Mesenteric fat pad (tissue), 1 donor: Measurements from ENCODE around the gene IL21R. TPM values are rescaled to one million over a fixed set of nuclear protein-coding genes. Genes with fewer than 3 reads are reported as not detected.
"Not testable (repeated sequence)": the region's sequence is repeated elsewhere in the genome, so short reads cannot be mapped to it uniquely, and the experiment has no call there.

Experiments used
- DNase-seq: peaks from one replicate; pipeline ENCODE4 v3.0.0-alpha.2; 2020; ENCODE audit warnings: low spot score
- total RNA-seq: library from RNA; stranded (reverse); fragmentation: NEBNext Ultra II Directional; extraction: Animal tissue kit (Norgen Biotek cat#: 25700); gene quantifications from one replicate; pipeline ENCODE4 v1.2.1, GENCODE V29; 2021
- donor health status: DM: yes; HTN: yes; CAD: no.

The IL21R gene
- total RNA-seq, 1 donor from 2014 or later, result 0.22 TPM

DNA sequence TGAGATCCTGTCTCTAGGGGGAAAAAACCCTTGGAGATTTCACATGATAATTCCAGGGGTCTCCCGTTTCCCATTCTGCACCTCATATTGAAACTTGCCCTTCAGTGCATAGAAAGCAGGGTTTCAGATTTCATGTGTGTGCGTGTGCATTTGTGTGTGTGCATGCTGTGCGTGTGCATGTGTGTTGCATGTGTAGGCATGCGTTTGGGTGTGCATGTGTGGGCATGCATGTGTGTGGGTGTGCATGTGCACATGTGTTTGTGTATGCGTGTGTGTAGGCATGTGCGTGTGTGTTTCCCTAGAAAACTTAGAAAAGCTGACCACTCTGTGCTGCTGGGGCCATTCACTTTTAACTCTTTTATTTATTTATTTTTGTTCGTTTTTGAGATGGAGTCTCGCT lies 40.0 kb downstream of the IL21R start:
- no peak for DNase-seq

DNA sequence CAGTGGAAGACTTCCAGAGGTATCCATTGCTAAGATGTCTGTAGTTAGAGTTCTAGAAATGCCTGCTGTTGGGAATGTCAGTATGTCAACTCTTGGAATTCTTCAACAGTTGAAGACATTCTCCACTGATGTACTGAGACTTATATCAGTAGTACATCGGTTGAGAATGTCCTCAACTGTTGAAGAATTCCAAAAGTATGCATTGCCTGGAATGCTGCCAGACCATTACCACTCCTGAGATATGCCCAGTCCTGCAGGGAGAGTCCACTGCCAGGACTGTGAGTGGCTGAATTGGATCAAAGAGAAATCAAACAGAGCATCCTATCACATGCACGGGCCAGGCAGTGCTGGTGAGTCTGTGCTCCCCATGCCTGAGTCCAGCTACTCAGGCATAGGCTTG lies 42.0 kb downstream of the IL21R start:
- DNase-seq, result no peak

DNA sequence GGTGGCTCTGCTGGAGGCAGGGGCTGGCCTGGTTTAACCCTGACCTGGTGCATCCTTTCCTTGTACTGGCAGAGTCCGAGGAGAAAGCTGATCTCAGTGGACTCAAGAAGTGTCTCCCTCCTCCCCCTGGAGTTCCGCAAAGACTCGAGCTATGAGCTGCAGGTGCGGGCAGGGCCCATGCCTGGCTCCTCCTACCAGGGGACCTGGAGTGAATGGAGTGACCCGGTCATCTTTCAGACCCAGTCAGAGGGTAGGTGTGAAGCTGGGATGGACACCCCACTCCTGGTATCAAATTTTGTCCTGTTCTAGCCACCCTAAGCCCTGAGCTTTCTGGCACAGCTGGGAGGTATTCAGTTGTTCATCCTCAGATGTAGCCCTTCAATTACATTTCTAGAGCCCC lies 42.5 kb downstream of the IL21R start:
- no peak for DNase-seq

DNA sequence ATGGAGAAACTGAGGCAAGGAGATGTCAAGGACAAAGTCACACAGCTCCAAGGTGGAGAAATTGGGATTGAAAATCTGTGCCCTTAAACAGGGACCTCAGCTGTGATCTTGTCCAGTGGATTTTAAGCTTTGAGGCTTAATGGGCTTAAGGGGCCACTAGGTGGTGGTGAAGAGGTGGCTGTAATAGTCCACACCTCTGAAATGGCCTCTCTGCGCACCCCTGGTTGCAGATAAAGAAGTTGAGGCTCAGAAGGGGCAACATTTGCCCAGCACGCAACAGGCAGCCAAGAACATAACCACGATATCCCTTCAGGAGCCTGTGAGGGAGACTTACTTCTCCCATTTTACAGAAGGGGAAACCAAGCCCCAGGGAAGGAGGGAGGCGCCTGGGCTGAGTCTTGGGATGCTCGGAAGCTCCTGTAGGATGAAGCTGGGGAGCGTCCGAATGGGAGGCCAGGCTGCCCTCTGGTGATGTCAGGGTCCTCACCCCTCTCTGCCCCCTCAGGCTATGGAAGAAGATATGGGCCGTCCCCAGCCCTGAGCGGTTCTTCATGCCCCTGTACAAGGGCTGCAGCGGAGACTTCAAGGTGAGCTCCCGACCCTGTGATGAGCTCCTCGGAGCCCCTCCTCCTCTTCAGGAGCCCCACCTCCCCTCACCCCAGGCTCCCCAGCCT lies 43.7 kb downstream of the IL21R start:
- no peak for DNase-seq

DNA sequence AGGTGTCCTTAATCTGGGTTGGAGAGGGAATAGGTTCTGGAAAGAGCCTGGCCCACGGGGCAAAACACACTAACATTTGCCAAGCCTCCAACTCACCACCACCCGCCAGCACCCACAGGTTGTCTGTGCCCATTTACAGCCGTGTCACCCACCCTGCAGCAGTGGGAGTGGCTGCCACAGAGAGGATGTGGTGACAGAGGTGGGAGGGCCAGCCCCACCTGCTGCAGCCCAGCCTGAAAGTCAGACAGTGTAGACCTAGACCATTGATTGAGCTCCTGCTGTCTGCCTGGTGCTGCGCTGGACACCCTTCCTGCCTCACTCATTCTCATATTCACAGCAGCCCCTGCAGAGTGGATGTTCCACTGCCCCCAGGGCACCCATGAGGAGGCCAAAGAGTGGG lies 44.7 kb downstream of the IL21R start:
- no peak for DNase-seq

DNA sequence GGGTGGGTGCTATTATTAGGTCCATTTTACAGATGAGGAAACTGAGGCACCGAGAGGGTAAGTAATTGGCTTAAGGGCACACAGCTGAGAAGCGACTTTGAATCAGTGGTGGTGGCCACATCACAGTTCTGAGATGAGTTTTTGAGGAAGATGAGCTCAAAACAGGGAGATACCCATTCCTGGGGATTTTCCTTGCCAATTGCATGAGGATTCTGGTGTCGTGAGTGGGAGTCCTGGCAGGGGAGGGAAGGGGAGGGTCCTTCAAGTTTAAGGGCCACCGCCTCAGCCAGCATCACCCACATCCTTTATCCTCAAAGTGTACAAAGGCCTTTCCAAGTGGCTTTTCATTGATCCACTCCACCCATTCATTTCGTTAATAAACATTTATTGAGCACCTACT lies 45.3 kb downstream of the IL21R start:
- DNase-seq, result no peak

DNA sequence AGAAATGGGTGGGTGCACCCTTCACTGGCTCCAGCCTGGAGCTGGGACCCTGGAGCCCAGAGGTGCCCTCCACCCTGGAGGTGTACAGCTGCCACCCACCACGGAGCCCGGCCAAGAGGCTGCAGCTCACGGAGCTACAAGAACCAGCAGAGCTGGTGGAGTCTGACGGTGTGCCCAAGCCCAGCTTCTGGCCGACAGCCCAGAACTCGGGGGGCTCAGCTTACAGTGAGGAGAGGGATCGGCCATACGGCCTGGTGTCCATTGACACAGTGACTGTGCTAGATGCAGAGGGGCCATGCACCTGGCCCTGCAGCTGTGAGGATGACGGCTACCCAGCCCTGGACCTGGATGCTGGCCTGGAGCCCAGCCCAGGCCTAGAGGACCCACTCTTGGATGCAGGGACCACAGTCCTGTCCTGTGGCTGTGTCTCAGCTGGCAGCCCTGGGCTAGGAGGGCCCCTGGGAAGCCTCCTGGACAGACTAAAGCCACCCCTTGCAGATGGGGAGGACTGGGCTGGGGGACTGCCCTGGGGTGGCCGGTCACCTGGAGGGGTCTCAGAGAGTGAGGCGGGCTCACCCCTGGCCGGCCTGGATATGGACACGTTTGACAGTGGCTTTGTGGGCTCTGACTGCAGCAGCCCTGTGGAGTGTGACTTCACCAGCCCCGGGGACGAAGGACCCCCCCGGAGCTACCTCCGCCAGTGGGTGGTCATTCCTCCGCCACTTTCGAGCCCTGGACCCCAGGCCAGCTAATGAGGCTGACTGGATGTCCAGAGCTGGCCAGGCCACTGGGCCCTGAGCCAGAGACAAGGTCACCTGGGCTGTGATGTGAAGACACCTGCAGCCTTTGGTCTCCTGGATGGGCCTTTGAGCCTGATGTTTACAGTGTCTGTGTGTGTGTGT lies 46.8 kb downstream of the IL21R start:
- no peak for DNase-seq

DNA sequence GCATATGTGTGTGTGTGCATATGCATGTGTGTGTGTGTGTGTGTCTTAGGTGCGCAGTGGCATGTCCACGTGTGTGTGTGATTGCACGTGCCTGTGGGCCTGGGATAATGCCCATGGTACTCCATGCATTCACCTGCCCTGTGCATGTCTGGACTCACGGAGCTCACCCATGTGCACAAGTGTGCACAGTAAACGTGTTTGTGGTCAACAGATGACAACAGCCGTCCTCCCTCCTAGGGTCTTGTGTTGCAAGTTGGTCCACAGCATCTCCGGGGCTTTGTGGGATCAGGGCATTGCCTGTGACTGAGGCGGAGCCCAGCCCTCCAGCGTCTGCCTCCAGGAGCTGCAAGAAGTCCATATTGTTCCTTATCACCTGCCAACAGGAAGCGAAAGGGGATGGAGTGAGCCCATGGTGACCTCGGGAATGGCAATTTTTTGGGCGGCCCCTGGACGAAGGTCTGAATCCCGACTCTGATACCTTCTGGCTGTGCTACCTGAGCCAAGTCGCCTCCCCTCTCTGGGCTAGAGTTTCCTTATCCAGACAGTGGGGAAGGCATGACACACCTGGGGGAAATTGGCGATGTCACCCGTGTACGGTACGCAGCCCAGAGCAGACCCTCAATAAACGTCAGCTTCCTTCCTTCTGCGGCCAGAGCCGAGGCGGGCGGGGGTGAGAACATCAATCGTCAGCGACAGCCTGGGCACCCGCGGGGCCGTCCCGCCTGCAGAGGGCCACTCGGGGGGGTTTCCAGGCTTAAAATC lies 47.6 kb downstream of the IL21R start:
- no peak for DNase-seq

DNA sequence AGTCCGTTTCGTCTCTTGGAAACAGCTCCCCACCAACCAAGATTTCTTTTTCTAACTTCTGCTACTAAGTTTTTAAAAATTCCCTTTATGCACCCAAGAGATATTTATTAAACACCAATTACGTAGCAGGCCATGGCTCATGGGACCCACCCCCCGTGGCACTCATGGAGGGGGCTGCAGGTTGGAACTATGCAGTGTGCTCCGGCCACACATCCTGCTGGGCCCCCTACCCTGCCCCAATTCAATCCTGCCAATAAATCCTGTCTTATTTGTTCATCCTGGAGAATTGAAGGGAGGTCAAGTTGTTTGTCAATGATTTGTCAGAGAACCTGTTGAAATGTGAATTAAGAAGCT lies 48.2 kb downstream of the IL21R start:
- no peak for DNase-seq

DNA sequence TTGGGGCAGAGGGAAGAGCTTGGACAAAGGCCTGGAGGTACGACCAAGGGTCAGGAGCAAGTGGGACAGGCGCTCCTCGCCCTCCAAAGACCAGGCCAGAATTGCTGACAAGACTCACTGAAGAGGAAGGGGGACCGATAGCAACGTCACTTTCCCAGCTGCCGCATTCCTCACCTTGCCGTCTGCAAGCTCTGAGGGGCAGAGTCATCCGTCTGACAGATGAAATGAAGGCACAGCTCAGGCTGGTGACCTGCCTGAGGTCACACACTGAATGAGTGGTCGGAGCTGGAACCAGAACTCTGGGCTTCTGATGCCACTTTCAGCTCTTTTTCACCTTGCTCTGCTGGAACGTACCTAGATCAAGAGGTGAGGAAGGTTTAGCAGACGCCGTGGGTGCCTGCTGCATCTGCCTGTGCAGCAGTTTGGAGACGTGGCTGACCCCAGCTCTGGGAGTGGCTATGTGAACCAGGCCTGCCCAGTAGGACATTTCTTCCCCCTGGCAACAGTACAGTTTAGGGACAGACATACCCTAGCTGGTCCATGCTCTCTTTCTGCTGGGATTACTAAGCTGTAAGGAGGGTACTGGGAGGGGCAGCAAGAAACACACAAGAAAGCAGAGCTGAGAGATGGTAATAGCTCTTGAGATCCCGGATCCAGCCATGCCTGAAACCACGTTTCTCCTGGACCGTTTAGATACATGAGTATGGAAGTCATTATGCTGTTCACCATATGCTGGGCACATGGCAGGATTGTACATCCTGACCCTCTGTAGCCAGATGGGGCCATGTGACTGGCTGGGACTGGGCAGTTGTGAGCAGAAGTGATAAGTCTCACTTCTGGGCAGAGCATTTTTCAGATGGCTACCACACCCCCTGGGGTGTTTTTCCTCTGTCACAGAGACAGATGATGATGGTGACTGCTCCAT lies 50.9 kb downstream of the IL21R start:
- no peak for DNase-seq

DNA sequence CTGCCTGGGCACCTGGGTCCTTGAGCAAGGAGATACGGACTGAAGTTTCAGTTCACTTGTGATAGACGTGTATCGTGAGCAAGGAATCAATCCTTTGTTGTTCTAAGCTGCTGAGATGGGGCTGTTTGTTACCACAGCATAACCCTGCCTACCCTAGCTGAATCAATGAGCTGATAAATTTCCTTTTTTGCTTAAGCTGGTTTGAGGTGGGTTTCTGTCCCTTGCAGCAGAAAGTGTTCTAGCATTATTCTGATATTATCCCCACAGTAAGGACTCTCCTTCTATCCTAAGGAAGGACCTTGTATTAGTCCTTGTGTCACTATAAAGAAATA lies 51.5 kb downstream of the IL21R start:
- no peak for DNase-seq

DNA sequence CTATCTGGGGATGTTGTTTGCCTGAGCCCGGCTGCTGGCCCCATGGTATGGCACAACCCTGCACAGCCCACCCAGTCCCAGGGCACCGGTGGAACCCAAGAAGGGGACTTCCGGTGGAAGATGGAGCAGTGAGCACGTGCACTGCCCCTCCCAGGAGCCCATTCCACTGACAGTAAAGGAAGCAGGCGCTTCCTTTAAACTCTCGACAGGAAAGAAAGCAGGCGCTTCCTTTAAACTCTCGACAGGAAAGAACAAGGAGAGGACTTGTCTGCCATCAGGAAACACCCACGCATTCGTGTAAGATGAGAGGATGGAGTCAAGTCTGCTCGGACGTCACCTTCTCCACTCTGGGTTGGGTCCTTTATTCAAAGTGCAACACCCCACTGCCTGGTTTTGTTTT lies 53.7 kb downstream of the IL21R start:
- DNase-seq, result no peak

DNA sequence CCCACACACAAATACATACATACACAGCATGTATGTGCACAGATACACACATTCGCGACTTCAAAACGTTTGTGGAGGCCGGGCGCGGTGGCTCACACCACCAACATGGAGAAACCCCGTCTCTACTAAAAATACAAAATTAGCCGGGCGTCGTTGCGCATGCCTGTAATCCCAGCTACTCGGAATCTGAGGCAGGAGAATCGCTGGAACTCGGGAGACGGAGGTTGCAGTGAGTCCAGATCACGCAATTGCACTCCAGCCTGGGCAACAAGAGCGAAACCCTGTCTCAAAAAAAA lies 55.6 kb downstream of the IL21R start:
- not testable (repeated sequence) for DNase-seq

DNA sequence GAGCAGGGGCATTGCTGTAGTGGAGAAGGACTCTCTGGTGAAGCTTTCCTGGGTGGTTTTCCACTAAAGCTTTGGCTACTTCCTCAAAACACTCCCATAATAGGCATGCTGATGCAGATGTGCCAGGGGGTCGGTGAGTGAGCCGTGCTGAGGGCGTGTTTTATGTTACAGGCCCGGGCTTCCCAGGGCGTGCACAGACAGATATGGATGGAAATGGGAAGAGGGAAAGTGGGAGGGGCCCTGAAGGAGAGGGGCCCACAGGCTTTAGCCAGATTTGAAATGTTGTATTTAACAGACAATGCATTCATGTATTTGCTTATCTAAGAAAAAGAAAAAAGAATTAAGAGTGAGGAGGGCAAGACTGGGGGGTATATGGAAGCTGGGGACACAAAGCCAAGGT lies 56.3 kb downstream of the IL21R start:
- no peak for DNase-seq

DNA sequence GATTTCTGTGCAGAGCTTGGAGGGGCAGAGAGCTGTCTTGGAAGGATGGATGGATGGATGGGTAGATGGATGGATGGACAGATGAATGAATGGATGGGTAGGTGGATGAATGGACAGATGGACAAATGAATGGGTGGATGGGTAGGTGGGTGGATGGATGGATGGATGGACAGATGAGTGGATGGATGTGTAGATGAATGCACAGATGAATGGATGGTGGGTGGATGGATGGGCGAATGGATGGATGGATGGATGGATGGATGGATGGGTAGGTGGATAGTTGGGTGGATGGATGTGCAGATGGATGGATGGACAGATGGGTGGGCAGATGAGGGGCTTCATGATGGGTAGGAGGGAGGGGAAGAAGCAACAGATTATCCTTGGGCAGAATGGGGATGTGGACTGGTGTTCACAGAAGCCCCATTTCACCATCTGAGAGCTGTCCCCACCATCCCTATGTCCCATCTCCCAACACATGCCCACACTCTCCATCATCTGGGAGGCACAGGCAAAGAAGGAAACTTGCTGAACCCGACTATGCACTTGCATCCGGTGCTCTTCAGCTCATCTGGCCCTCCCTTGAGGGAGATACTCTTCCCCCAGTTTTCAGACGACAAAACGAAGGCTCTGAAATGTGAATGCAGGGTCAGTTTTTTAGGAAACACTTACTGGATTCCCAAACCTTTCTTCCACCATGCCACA lies 57.2 kb downstream of the IL21R start:
- DNase-seq, result no peak

DNA sequence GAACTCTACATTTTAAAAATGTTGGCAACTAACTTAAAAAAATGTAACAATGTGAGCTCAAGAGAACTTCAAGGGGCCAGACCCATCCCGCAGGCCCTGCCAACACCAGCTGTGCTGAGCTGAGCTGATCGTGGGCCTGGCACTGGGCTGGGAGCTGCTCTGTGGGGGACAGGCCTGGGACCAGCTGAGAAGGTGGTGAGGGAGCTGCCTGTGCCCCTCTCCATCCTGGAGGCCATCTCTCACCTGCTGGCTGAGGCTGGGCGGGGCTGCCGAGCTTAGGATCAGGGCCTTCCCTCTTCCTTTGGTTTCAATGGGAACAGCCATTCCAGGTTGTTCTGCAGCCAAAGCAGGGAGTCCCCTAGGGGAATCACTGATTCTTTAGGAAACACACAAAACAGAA lies 58.2 kb downstream of the IL21R start:
- no peak for DNase-seq

DNA sequence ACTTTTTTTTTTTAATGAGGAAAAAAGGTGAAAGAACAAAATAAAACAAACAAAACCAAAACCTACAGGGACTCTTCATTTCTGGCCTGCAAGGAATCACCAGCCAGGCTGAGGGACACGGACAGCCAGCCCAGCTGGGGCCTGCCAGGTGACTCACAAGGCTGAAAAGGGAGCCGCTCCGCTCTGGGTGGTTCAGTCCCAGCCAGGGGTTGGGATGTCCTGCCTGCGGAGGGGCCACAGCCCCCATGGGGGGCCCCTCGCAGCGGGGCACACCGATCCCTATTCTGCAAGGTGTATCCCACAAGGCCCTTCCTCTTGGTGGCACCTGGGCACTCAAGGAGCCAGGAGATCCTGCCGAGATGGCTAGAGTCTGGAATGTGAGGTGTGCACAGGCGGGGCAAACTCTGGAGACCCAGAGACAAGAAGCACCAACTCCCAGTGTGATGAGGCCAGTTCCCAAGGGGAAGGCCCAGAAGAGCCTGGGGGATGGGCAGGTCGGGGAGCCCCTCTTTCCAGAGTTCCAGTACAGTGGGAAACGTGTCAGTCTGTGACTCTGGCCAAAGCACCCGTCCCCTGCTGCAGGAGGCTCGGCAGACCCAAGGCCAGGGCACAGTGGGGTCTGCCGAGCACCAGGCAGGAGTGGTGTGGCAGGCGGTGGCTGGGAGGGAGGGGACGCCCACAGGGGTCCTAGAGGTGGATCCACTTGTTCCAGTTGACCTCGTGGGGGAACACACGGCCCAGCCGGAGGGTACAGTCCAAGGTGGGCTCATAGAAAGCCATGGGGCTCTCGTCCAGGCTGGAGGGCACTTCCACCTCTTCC lies 58.9 kb downstream of the IL21R start:
- DNase-seq, result no peak

DNA sequence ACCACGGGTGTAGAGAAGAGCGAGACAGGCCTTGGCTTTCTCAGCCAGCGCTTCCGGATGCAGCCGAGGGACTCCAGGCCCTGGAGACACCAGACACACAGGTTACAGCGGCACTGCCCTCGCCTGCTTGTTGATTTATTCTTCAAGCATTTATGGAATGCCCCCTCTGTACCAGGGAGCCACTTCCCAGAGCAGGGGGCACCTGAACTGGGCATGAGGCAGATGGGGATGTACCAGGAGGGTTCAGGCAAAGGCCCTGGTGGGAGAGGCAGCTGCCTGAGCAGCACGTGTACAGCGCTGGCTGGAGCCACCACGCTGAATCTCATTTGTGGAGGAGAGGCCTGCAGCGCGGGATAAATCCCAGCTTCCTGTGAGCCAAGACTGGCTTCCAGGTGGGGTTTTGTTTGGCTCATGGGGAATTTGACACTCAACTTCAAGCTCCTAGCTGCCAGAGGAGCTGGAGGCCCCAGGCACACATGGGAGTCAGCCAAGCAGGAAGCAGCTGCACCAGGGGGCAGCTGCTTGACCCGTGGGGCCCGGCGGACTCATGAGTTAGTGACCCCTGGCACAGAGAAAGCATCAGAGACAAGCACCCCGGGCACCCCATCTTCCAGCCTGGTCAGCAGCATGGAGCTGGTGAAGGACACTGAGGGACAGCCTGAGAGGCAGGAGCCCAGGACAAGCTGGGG lies 59.7 kb downstream of the IL21R start:
- no peak for DNase-seq

DNA sequence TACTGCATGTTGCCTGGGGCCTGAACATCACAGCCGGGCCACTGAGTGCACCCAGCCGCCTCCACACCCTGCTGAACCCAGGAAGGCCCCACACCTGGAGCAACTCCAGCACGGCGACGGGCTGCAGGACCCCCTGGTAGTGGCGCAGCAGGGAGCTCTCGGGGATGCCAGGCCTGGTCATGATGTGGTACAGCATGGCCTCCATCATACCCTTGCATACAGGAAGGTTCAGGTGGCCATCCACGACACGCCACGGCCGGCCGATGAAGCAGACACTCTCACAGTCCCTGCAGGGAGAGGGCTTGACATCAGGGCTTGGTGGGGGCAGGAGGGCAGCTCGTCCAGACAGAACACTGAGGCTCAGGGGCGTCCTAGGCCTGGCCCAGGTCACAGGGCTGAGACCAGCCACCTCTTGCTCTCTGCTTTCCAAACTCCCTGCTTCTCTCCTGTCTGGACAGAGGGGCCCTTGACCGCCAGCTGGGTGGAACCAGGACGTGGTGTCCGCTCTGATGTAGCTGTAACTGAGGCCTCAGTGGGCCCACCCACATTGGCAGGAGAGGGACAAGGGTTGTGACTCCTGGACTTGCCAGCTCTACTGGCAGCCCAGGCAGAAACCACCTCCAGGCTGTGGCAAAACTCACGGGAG lies 60.3 kb downstream of the IL21R start:
- no peak for DNase-seq
